NCI-H187 treated with DMSO at 0.1 percent for 48 hours (cell line): ENCODE results near the gene MBOAT2.

ENCODE experiments used
- DNase-seq: peaks from one replicate; lab custom pipeline; 2025; lab: John Stamatoyannopoulos, UW

Gene MBOAT2

GRCh38 chr2:9017411-9017810 lies 13.9 kb upstream of the MBOAT2 start:
- no peak for DNase-seq

GRCh38 chr2:9015998-9016397 lies 12.5 kb upstream of the MBOAT2 start:
- no peak for DNase-seq

- DNase-seq: no peak
These were observed 9.9 kb upstream of the MBOAT2 start for GRCh38 chr2:9013403-9013802.

- peak; percentile 92 for DNase-seq
These were observed 7.4 kb upstream of the MBOAT2 start for GRCh38 chr2:9010866-9011265.

- DNase-seq: no peak
These were observed 5.6 kb upstream of the MBOAT2 start for GRCh38 chr2:9008951-9009664.

GRCh38 chr2:9006368-9006767 lies 2.9 kb upstream of the MBOAT2 start:
- no peak for DNase-seq

- no peak for DNase-seq
These were observed 1.1 kb upstream of the MBOAT2 start for GRCh38 chr2:9004338-9005204.

GRCh38 chr2:9003366-9003615 lies 193 bp downstream of the MBOAT2 start:
- DNase-seq: no peak

- no peak for DNase-seq
These were observed 683 bp downstream of the MBOAT2 start for GRCh38 chr2:9002637-9003365.

GRCh38 chr2:9002313-9002636 lies 1.2 kb downstream of the MBOAT2 start:
- DNase-seq: no peak

- DNase-seq: no peak
These were observed 1.7 kb downstream of the MBOAT2 start for GRCh38 chr2:9001778-9002177.

GRCh38 chr2:9001229-9001628 lies 2.3 kb downstream of the MBOAT2 start:
- DNase-seq: no peak

- no peak for DNase-seq
These were observed 3.0 kb downstream of the MBOAT2 start for GRCh38 chr2:9000442-9000841.

GRCh38 chr2:8999797-9000196 lies 3.7 kb downstream of the MBOAT2 start:
- DNase-seq: no peak

GRCh38 chr2:8999102-8999446 lies 4.4 kb downstream of the MBOAT2 start:
- no peak for DNase-seq

- DNase-seq: no peak
These were observed 4.9 kb downstream of the MBOAT2 start for GRCh38 chr2:8998418-8999101.

GRCh38 chr2:8997631-8998030 lies 5.9 kb downstream of the MBOAT2 start:
- DNase-seq: no peak

- DNase-seq: no peak
These were observed 6.4 kb downstream of the MBOAT2 start for GRCh38 chr2:8997108-8997507.

GRCh38 chr2:8996006-8996405 lies 7.5 kb downstream of the MBOAT2 start:
- no peak for DNase-seq

GRCh38 chr2:8994386-8994785 lies 9.1 kb downstream of the MBOAT2 start:
- no peak for DNase-seq

- no peak for DNase-seq
These were observed 9.6 kb downstream of the MBOAT2 start for GRCh38 chr2:8993902-8994278.

GRCh38 chr2:8993196-8993901 lies 10.1 kb downstream of the MBOAT2 start:
- DNase-seq: no peak
